ENCODE measurements around the gene TTC34. TPM values are rescaled to one million over a fixed set of nuclear protein-coding genes. Genes with fewer than 3 reads are reported as not detected.

TTC34 gene
- polyA plus RNA-seq, 4 donors, result 0.46 to 1.4 (median 0.89) TPM

DNA sequence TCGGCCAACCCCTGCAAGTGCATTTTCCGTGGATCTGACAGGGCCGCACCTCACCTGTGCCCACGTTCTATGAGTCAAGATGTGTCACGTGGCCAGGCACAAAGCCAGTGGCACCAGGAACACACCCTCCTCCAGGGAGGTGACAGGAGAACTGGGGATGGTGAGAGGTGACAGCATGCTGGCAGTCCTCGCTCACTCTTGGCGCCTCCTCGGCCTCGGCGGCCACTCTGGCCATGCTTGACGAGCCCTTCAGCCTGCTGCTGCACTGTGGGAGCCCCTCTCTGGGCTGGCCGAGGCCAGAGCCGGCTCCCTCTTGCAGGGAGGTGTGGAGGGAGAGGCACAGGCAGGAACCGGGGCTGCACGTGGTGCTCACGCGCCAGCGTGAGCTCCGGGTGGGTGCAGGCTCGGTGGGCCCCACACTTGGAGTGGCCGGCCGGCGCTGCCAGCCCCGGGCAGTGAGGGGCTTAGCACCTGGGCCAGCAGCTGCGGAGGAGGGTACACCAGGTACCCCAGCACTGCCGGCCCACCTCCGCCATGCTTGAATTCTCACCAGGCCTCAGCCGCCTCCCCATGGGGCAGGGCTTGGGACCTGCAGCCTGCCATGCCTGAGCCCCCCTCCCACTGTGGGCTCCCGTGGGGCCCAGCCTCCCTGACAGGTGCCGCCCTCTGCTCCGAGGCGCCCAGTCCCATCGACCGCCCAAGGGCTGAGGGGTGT is 11.6 kb upstream of the TTC34 start:
- DNase-seq (ENCODE audit: low read depth in 4 of 4, low spot score in 3 of 4), result no peak

DNA sequence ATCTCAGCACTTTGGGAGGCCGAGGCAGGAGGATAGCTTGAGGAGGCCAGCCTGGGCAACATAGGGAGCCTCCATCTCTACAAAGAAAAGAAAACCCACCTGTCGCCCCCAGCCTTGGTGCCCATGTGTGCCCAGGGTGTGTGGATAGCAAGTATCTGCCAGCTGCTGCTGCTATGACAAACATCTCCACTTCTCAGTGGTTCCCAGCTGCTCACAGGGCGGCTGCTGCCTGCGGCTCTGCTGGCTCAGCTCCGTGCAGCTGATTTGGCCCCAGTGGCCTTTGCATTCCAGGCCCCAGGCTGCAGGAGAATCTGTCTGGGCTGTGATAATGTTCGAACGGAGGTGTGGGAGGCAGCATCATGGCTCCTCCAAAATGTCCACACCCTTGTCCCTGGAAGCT is 10.6 kb upstream of the TTC34 start:
- DNase-seq (ENCODE audit: low read depth in 4 of 4, low spot score in 3 of 4), result no peak

DNA sequence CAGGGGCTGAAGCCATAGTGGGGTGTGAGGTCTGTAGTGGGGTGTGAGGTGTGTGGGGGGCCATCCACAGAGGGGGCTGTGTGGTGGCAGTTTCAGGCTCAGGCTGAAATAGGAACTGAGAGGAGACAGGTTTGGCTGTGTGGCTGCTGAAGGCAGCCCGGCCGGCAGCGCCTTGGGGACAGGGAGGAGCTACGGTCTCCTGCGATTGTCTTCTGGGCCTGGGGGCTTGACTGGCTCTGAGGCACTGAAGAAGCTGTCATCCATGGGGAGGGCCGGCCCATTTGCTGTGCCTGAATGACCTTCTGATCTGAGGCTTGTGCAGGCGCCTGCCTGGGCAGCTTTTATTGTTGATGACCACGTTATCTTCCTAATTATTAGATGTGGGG is 10.0 kb upstream of the TTC34 start:
- no peak for DNase-seq (ENCODE audit: low read depth in 4 of 4, low spot score in 3 of 4)

DNA sequence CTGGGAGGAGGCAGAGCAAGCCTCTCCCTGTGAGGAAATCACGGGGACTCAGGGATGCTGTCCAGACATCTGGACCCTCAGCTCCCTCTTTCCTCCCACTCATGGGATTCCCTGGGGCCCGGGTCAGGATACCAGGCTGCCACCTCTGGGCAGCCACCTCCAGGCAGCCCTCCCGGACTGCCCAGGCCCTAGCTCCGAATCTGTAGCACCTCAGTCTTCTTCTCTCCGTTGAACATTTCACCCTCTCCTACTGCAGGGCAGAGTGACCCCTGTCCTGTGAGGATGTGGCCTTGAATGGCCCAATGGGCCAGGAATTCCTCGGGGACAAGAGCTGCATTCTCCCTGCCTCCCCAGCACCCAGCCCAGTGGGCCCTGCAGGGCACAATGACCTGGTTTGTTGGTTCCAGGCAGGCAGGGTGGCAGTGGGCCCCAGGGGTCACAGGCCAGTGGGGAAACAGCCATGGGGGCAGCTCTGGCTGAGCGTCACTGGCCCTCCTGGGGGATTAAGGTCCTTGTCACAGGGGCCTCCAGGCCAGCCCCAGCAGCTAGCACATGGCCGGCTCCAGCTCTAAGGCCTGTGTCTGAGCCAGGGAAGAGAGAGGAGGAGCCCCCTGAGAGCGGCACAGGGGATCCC is 9.5 kb upstream of the TTC34 start:
- no peak for DNase-seq (ENCODE audit: low read depth in 4 of 4, low spot score in 3 of 4)

DNA sequence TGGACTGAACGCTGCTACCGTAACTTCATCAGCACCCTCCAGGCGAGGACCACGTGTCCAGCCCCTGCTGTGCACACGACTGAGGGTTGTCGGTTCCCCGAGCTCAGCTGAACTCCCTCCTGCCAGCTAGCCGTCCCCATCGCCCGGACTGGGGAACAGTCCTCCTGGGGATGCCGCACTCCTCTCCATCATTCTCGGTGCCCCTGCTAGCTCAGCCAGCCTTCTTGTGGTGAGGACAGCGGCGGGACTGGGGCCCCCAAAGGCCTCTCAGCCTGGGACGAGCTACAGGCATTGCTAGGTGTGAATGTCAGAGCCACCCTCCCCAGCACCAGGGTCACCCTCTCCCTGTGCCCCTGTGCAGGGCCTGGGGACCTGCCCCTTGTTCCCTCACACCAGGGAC is 8.8 kb upstream of the TTC34 start:
- no peak for DNase-seq (ENCODE audit: low read depth in 4 of 4, low spot score in 3 of 4)

DNA sequence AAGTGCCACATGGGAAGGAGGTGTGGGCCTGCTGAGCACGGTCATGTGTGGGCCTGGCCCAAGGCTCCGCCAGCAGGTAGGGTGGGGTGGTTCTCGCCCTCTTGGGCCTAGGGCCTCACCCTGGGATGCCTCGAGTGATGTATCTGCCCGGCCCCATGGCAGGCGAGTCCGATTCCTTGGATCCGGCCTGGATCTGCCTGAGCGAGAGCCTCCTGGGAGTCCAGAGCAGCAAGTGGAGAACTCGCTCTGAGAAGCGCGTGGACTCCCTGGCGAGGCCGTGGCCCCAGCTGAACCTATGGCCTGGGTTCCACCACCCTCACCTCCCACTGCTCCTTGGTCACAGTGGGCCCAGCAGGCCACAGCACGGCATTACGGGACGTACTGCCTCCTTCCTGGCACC is 8.2 kb upstream of the TTC34 start:
- DNase-seq (ENCODE audit: low read depth in 4 of 4, low spot score in 3 of 4), result no peak

DNA sequence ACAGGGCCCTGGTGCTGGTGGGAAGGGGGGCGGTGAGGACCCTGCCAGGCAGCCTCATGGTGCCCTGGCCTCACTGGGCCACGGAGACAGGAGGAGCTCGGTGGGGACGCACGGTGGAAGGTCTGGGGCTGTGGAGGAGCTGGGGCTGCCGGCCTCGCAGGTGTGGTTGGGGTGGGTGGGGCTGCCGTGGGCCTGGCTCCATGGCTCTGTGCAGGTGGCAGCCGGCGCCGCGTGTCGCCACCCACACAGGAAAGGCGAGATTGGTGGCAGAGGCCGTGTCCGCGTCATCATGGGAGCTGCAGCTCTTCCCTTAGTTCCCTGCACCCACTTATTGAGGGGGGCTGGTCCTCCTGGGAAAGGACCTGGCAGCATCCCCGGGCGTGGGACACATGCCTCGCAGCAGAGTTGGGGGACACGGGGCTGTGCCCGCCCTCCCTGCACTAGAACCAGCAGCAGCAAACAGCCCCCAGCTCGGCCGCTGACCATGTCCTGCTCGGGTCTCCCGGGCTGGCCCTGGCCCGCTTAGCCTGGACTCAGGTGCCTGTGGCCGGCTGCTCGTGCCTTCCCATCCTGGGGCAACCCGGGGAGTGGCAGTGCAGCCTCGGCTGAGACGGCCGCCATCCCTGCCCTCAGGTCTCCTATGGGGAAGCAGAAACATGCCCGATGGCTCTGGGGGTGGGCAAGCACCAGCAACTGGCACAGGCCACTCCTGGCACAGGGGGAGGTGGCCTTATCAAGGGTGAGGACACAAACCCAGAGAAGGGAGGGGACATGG is 7.5 kb upstream of the TTC34 start:
- no peak for DNase-seq (ENCODE audit: low read depth in 4 of 4, low spot score in 3 of 4)

DNA sequence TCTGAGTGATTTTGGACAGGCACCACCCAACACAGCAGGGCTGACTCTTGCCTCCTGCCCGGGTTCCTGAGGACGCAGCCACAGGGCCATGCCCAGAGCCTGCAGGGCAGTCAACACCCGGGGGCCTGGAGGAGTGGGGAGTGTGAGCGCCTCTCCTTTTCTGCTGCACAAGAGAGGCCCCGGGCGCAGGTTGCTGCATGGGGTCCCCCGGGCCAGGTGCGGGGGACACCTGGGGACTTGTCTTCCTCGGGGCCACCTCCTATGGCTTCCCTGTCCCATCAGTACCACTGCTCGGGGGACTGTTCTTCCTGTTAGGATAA is 6.9 kb upstream of the TTC34 start:
- no peak for DNase-seq (ENCODE audit: low read depth in 4 of 4, low spot score in 3 of 4)

DNA sequence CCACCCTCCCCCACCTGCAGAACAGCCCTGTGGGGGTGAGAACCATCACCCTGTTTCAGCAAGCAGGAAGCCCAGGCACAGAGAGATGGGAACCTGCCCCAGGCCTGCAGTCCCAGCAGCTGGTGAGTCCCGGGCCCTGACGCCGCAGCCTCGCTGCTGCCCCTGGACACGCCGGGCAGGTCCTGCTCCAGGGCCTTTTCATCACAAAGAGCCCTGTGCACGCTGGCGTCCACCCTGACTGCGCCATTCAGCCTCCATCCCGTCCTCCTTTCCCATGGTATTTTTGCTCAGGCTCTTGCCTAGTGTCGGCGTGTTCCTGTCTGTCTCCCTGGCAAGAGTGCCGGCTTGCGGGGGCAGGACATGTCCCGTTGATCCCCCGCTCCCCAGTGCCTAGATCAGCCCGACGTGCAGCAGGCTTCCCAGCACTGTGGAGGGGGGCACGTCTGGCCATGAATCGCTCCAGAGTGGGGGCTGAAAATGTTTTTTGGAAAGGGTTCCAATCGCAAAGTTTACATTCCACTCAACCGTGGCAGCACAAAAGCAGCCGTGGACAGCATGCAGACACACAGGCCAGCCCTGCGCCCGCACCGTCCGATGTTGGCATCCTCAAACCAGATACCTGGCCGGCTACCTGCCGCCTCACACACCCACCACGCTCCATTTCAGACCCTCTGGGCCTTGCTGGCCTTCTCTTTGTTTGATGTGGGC is 6.3 kb upstream of the TTC34 start:
- no peak for DNase-seq (ENCODE audit: low read depth in 4 of 4, low spot score in 3 of 4)

DNA sequence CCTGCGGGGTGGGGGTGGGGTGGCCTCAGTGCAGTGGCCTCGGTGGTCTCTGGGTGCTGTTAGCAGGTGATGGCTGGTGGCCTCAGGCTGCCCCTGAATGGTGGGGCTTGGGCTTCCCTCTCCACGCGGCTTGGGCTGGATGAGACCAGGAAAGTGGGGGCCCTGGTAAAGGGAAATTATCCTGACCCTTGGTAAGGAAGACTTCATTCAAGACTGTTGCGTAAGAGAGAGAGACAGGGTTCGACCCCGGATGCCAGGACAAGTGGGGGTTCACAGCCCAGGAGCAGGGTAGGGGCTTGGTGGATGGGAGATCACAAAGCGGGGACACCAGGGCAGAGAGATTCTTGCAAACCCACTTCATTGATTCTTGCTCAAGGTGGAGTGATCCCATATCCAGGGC is 5.5 kb upstream of the TTC34 start:
- no peak for DNase-seq (ENCODE audit: low read depth in 4 of 4, low spot score in 3 of 4)

DNA sequence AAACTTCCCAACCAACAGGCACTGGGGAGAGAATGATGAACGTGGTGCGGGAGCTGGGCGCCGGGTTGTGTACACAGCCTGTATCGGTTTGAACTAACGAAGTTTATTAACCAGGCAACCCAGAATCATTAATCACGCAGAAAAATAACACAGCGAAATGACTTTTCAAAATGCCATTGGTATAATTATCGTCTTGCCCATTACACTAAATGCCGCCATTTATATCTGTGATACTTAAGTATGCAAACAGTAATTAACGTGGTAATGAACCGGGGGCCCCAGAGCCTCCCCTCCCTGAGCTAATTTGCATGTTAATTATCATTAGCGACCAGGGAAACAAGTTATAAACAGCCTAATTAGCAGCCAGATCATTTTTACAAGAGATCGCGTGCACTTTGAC is 5.1 kb upstream of the TTC34 start:
- DNase-seq (ENCODE audit: low read depth in 4 of 4, low spot score in 3 of 4), result no peak

DNA sequence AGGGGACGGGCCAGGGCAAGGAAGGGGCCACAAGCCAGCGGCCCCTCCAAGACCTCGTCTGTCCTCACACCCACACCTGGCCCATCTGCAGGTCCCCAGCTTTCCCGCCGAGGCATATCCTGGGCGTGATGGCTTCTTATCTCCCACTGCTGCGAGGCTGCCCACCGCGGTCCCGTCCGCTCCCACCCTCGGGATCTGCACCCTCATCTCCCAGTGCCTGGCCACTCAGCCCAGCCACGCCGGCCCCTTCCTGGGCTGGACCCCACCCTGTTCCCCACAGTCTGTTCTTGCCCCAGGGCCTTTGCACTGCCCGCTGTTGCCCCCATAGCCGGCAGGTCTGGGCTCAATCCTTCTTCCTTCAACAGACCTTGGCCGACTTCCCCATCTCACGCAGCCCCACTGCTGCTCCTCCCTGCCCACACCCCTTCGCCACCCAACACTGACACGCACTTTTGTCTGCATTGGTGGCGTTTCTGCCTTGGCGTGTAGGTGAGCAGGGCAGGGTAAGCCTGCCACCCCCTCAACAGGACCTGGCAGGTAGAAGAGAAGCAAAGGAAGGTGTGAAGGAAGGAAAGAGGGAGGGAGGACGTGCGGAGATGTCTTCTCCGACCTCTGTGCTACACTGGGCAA is 4.4 kb upstream of the TTC34 start:
- DNase-seq (ENCODE audit: low read depth in 4 of 4, low spot score in 3 of 4), result no peak

DNA sequence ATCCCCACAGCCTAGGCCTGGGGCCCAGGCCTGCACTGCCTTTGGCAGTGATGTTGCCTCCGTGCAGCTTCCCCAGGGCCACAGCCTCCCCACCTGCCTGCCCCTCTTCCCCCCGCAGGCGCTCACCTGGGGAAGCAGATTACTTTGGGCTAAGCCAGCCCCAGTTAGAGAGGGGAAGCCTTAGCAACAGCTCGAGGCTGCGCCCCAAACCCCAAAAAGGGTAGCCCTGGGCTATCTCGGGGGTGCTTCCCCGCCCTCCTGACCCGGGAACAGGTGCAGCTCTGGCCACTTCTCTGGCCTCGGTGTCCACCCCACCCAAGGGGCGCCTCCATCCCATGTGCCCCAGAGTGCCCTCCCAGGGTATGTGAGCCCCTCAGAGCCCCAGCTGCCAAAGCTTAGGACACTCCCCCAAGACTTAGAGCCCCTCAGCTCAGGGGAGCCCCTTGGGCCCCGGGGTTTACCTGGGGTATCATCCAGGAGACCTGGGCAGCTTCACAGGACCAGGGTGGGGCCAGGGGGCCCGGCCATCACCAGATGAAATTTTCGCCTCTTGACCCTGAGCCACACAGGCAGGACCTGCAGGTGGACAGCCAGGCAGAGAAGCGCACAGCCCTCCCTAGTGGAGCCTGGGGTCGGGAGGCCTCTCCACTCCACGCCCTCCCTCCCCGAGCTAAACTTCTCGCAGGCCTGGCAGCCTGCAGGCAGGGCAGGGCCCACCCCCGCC is 3.3 kb upstream of the TTC34 start:
- DNase-seq (ENCODE audit: low read depth in 4 of 4, low spot score in 3 of 4), result no peak

DNA sequence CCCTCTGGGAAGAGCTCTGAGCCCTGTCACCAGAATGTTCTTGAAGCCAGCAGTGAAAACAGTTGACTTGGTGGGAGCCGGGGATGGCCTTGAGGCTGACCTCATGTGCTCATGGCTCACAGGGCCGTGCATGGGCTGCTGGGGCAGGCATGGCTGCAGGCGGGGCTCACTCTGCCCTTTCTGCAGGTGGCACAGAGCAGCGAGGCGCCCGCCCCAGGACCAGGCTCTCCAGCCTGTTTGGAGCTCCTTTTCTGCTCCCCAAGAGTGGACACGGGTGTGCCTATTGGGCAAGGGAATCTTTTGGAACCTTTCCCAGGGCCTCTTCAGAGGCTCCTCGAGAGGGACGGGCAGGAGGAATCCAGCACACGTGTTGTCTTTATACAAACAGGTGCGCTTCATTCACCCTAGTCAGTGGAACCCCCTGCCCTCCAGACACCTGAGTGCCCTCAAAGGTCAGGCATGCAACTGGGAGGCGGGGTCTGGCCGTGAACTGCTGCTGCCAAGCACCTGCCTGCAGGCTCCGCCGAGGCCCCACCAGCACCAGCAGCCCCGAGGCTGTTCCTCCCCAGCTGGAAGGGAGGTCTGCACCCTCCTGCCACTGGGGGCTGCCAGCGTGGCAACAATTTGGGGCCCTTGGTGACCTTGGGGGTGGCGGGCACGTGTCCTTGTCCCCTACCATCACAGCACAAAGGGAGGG is 2.6 kb upstream of the TTC34 start:
- no peak for DNase-seq (ENCODE audit: low read depth in 4 of 4, low spot score in 3 of 4)

DNA sequence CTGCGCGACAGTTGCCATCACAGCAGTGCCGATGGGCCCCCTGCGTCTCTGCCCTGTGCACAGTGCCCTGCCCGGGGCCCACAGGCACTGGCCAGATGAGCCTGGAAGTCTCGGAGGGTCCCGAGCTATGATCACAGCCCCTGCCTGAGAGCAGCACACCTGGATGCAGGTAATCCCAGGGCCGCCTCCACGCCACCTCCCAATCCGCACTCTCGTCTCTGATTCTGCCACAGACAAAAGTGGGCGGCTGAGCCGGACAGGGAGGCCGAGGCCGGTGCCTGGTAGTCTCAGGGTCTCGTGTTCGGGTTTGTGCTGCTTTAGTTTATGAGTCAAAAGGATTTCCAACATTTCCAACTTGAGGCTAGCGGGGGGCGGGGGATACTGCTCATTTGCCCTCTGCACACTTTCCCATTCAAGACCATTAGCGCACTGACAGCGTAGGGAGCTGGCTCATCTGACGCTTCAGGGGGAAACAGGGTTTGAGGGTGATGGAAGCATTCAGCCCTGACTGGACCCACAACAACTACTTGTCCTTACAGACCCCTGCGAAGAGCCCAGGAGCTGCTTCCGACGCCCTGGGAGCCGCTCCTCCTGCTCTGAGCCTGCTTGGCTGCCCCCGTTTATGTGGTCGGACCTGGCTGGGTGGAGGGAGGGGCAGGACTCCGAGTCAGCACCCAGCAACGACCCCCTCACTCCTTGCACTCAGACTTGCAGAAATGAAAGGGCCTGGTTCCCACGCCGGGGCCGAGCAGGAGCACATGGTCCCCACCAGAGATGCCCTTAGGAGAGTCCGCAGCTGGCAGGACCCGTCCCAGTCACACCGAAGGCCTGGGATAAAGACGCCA is 1.8 kb upstream of the TTC34 start:
- no peak for DNase-seq (ENCODE audit: low read depth in 4 of 4, low spot score in 3 of 4)

DNA sequence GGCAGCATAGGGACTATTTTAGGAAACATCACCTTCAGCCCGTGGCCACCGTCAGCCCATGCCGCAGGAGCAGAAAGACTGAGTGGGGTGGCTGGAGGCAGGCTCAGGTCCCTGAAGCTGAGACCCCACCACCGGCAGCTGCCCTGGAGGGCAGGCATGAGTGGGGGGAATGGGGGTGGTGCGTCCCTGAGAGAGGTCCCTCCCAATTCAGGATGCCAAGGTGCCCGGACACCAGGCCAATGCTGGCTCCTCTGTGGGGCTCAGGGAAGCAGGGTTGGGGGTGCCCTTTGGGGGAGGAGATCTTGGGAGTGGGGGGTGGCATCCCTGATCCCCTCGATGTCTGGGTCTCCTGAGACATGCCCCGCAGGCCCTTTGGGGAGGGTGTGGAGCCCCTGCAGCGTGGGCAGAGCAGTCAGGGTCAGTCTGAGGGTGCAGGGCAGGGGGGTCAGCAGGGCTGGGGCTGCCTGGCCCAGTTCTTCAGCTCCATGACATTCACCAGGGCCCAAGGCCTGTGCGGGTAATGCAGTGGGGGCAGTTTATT is 998 bp upstream of the TTC34 start:
- DNase-seq (ENCODE audit: low read depth in 4 of 4, low spot score in 3 of 4), result no peak

DNA sequence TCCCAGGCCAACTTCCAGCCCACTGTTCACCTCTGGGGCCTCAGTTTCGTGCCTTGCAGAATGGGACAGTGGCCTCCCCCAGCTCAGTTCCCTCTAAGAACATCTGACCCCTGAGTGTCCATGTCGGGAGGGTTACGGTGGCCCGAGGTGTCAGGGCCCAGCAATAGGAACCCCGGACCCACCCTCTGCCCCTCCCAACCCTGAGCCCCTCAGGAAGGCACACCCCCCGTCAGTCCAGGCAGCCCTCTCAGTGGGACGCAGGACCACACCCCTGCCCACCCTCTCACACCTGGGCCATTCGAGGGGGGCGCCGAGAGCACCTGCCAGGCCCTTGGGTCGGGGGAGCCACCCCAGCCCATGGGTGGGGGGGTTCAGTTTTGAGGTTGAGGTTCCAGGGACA is 447 bp downstream of the TTC34 start:
- no peak for DNase-seq (ENCODE audit: low read depth in 4 of 4, low spot score in 3 of 4)

DNA sequence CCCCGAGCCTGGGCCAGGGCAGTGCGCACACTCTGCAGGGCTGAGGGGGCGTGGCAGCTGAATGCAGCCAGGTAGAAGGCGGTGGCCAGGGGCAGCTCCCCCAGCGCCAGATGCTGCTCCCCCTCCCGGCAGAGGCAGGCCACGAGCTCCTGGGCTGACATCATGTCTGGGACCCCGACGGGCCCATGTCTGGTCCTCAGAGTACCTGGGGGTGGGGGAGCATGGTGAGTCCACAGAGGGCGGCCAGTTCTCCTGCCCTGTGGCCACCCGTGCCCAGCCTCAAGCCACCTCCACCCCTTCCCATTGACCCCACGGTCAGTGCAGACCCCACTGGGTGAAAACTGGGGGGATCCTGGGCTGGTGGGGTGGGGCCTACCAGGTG is 838 bp downstream of the TTC34 start:
- DNase-seq (ENCODE audit: low read depth in 4 of 4, low spot score in 3 of 4), result no peak

All from left renal pelvis (tissue), 4 donors.